Ovary (tissue), 9 donors: ENCODE data around the gene ASAP2. TPM values are rescaled to one million over a fixed set of nuclear protein-coding genes. Genes with fewer than 3 reads are reported as not detected.

ENCODE experiments used
- DNase-seq, 5 donors: peaks; one replicate each; pipeline ENCODE4 v3.0.0-alpha.2; 2019 to 2020
- H3K27ac ChIP-seq, 2 donors: fragments of 200-600 bp; one replicate each; pipeline versions ENCODE4 v1.5.1 to v1.8.0; 2019 to 2022
- H3K27me3 ChIP-seq: fragments of 200-600 bp; one replicate; pipeline ENCODE4 v1.8.0; 2022
- H3K36me3 ChIP-seq: fragments of 200-600 bp; sonication (generic); one replicate; pipeline ENCODE4 v1.5.1; 2019
- H3K4me1 ChIP-seq: one replicate; pipeline ENCODE4 v1.8.1; 2013; ENCODE audit warnings: mild to moderate bottlenecking, moderate library complexity; ENCODE audit not compliant: insufficient read depth
- H3K4me3 ChIP-seq: fragments of 200-600 bp; sonication (generic); one replicate; pipeline ENCODE4 v1.5.1; 2017
- H3K9me3 ChIP-seq, 2 donors: fragments of 200-600 bp in 1 of 2; sonication (generic) in 1 of 2; one replicate each; pipeline versions ENCODE4 v1.5.1 to v1.8.1; 2013 to 2019; ENCODE audit warnings: mild to moderate bottlenecking in 1 of 2, moderate library complexity in 1 of 2
- EP300 ChIP-seq: sonication (generic); formaldehyde crosslinking; IDR thresholded peaks from one replicate; pipeline ENCODE4 v1.6.1; 2017; ENCODE audit warnings: antibody characterized with exemption
- POLR2A ChIP-seq: fragments of 450-650 bp; IDR thresholded peaks from one replicate; pipeline ENCODE4 v1.6.1; 2017; ENCODE audit warnings: antibody characterized with exemption, mild to moderate bottlenecking, moderate library complexity
- WGBS, 3 donors: extraction: QIAGEN DNeasy Blood & Tissue Kit in 1 of 3; methylation state at CpG; one replicate each; pipeline versions ENCODE4 v1.1.5 to v1.1.7; 2013 to 2017; 5-methylcytosine and 5-hydroxymethylcytosine counted together
- intact Hi-C, 4 donors: fragments of 100-400 bp; cut with DNase I; formaldehyde crosslinking; loops; one replicate each; pipeline versions ENCODE4 v1.11.0 to v1.15.1; 2022 to 2023
- polyA plus RNA-seq, 2 donors: library from polyadenylated mRNA; stranded (reverse); fragments of 200-250 nt in 1 of 2; fragments of 350-450 nt in 1 of 2; fragmentation: Illumina TruSeq in 1 of 2; extraction: RNeasy Lipid Tissue Mini Kit (QIAGEN cat#74804) in 1 of 2; gene quantifications; one replicate each; pipeline ENCODE4 v1.2.3, GENCODE V29; 2013 to 2014
- total RNA-seq, 7 donors: library from RNA; depleted of rRNA in 2 of 7; stranded (reverse); fragments of >200 nt in 2 of 7; fragmentation: NEBNext Ultra II Directional in 3 of 7; extraction: Animal tissue kit (Norgen Biotek cat#: 25700) in 3 of 7; gene quantifications; one replicate each; pipeline versions ENCODE4 v1.1.0 to v1.2.4, GENCODE V29; 2016 to 2023
- TF ChIP-seq, protein P1 (sequence below), 3 donors: fragments of 450-650 bp in 2 of 3; fragments of 200-600 bp in 1 of 3; IDR thresholded peaks; one replicate each; pipeline versions ENCODE4 v1.5.1 to v1.8.0; 2016 to 2022; ENCODE audit warnings: antibody characterized with exemption in 3 of 3, mild to moderate bottlenecking in 1 of 3
- donor health status: DM: no; HTN: no; CAD: no; lungs with moderate emphysema.
- donor health status: DM: no; HTN: no; CAD: no.
- donor health status: Bipolar disorder and iron deficiency.
- donor health status: DM: yes; HTN: yes; CAD: no.
- donor health status: DM: no; HTN: no; CAD: no.
- donor health status: DM: yes; HTN: yes; CAD: no.

The ASAP2 gene
- total and polyA plus RNA-seq, 9 donors: 10.3 to 22.7 (median 15.5) TPM

GRCh38 chr2:9285921-9286320 is 79.3 kb downstream of the ASAP2 start:
- intact Hi-C loops: no loop called here
- no peak for DNase-seq
- Histone ChIP-seq H3K4me1 (no peaks in the 10 kb centered on the region), H3K36me3 (no peaks in the 10 kb centered on the region), H3K9me3 (no peaks in the 10 kb centered on the region), H3K27ac (no peak overlapping the region), H3K4me3 (no peak overlapping the region), H3K27me3 (no peaks in the 10 kb centered on the region)
- no peak for TF ChIP-seq EP300
- no peak for TF ChIP-seq POLR2A
- TF ChIP-seq, protein P1, sequence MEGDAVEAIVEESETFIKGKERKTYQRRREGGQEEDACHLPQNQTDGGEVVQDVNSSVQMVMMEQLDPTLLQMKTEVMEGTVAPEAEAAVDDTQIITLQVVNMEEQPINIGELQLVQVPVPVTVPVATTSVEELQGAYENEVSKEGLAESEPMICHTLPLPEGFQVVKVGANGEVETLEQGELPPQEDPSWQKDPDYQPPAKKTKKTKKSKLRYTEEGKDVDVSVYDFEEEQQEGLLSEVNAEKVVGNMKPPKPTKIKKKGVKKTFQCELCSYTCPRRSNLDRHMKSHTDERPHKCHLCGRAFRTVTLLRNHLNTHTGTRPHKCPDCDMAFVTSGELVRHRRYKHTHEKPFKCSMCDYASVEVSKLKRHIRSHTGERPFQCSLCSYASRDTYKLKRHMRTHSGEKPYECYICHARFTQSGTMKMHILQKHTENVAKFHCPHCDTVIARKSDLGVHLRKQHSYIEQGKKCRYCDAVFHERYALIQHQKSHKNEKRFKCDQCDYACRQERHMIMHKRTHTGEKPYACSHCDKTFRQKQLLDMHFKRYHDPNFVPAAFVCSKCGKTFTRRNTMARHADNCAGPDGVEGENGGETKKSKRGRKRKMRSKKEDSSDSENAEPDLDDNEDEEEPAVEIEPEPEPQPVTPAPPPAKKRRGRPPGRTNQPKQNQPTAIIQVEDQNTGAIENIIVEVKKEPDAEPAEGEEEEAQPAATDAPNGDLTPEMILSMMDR (IDR thresholded peaks at IDR 0.05): no peak
- 98% methylated on average over 4 of the region's 4 CpGs for WGBS, 3 donors

DNA sequence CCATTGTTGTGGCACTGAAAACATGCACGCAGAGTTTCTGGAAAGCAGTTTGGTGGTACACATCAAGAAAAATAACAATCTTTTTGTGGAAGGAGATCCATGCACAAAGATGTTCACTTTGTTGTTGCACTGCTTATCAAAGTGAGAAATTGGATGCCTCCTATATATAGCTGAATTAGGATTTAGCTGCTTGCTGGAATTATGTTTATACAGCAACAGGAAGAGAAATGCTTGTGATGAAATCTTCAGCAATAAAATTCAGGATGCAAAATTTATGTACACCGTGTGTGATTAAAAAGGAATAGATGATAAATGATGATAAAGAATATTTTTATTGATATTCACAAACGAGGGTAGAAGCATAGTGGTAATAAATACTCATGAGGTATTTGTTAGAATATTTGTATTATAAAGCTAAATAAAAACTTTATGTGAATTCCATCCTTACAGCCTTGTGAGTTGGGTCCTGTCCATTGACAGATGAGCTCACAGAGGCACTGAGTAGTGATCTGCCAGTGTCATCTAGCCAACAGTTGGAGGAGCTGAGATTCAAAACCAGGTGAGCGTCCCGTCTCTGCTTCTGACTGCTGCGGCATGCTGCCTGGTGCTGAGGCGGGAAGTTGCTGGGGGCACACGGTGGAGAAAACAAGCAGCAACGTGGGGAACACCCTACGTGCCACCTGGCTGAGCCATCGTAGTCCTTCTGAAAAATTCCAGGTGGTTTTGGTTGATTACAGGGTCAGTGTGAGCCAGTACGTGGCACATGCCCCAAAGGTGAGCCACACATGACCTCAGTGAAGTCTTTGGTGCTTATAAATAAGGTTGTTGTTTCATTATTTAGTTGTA is 80.2 kb downstream of the ASAP2 start:
- H3K9me3 ChIP-seq: no peaks in the 10 kb centered on the region
- H3K4me1 ChIP-seq: no peaks in the 10 kb centered on the region
- intact Hi-C loops: no loop called here

GRCh38 chr2:9287400-9288045 is 80.9 kb downstream of the ASAP2 start:
- Histone ChIP-seq H3K27me3 (no peaks in the 10 kb centered on the region), H3K4me1 (no peaks in the 10 kb centered on the region), H3K36me3 (no peaks in the 10 kb centered on the region), H3K9me3 (no peaks in the 10 kb centered on the region), H3K27ac (no peak overlapping the region), H3K4me3 (no peak overlapping the region)
- no peak for DNase-seq
- WGBS, 3 donors: 86 to 91% (median 89%) methylated on average over 15 of the region's 15 CpGs
- TF ChIP-seq POLR2A: no peak
- TF ChIP-seq, protein P1 (IDR thresholded peaks at IDR 0.05): no peak
- no peak for TF ChIP-seq EP300
- intact Hi-C loops: no loop called here

More for the DNA sequence above, 80.2 kb downstream of the ASAP2 start:
- H3K27ac ChIP-seq: no peak overlapping the region
- no peak for DNase-seq
- TF ChIP-seq, protein P1 (IDR thresholded peaks at IDR 0.05): no peak
- TF ChIP-seq EP300: no peak
- TF ChIP-seq POLR2A: no peak
- H3K27me3 ChIP-seq: no peaks in the 10 kb centered on the region
- WGBS, 3 donors: 90 to 93% (median 92%) methylated on average over 12 of the region's 12 CpGs
- H3K36me3 ChIP-seq: no peaks in the 10 kb centered on the region
- no peak overlapping the region for H3K4me3 ChIP-seq

- Histone ChIP-seq H3K27ac (no peak overlapping the region), H3K9me3 (no peaks in the 10 kb centered on the region), H3K4me1 (no peaks in the 10 kb centered on the region), H3K27me3 (no peaks in the 10 kb centered on the region), H3K4me3 (no peak overlapping the region), H3K36me3 (no peaks in the 10 kb centered on the region)
- DNase-seq: no peak
- intact Hi-C loops: no loop called here
- TF ChIP-seq, protein P1 (IDR thresholded peaks at IDR 0.05): no peak
- TF ChIP-seq EP300: no peak
- TF ChIP-seq POLR2A: no peak
- WGBS, 3 donors: 88 to 96% (median 90%) methylated on average over 7 of the region's 7 CpGs
These were observed 81.6 kb downstream of the ASAP2 start for GRCh38 chr2:9288233-9288632.
